ENCODE results near the gene GABRQ. TPM values are rescaled to one million over a fixed set of nuclear protein-coding genes. Genes with fewer than 3 reads are reported as not detected.
"Not testable (repeated sequence)": the region's sequence is repeated elsewhere in the genome, so short reads cannot be mapped to it uniquely, and the experiment has no call there.

GABRQ gene
- total RNA-seq, 1 experiment from 2014 or later = 3.9 TPM

- no peak overlapping the region for H2AFZ ChIP-seq (ENCODE audit: low read length)
- no peak overlapping the region for H3K56ac ChIP-seq (ENCODE audit: insufficient read length, low read depth, low read length)
- H3K23me2 ChIP-seq (ENCODE audit: insufficient read length, low read depth, low read length, poor library complexity, severe bottlenecking) = no peaks in the 10 kb centered on the region
- no peak overlapping the region for H3K27ac Mint-ChIP-seq
- no peak overlapping the region for H3K4ac ChIP-seq (ENCODE audit: low read depth, low read length)
- H4K91ac ChIP-seq (ENCODE audit: insufficient read length, low read depth, low read length) = no peak overlapping the region
- H3K4me1 ChIP-seq (ENCODE audit: insufficient read depth, low read length) = no peaks in the 10 kb centered on the region
- peaks cover 62 to 75% of the 10 kb centered on the region in 2 experiments for H3K9me3 Mint-ChIP-seq
- H3K4me1 Mint-ChIP-seq = no peaks in the 10 kb centered on the region
- no peak overlapping the region for H2BK120ac ChIP-seq (ENCODE audit: low read depth, low read length, poor library complexity, severe bottlenecking)
- no peak overlapping the region for H2BK5ac ChIP-seq (ENCODE audit: insufficient read length, low read length)
- H3K79me1 ChIP-seq (ENCODE audit: insufficient read depth, low read depth, low read length, poor library complexity, severe bottlenecking) = no peaks in the 10 kb centered on the region
- H2BK12ac ChIP-seq (ENCODE audit: insufficient read length, low read depth, low read length) = no peak overlapping the region
- H4K20me1 ChIP-seq (ENCODE audit: control insufficient read depth, insufficient read depth, insufficient read length) = no peaks in the 10 kb centered on the region
- H2BK20ac ChIP-seq (ENCODE audit: low read depth, low read length, poor library complexity, severe bottlenecking) = no peak overlapping the region
- no peak overlapping the region for H3T11ph ChIP-seq (ENCODE audit: low read length)
- no peak overlapping the region for H2AK5ac ChIP-seq (ENCODE audit: insufficient read length, low read length)
- H3K36me3 Mint-ChIP-seq (ENCODE audit: insufficient read depth in 1 of 3, low read depth in 3 of 3) = no peaks in the 10 kb centered on the region
- DNase-seq = no peak
- no peak overlapping the region for H3K27ac ChIP-seq (ENCODE audit: insufficient read length, low read depth, low read length)
- no peak overlapping the region for H3K4me2 ChIP-seq (ENCODE audit: insufficient read depth, insufficient read length, low read length)
- no peak for TF ChIP-seq CTCF (conservative IDR thresholded peaks at IDR 0.05)
- WGBS (ENCODE audit: extremely low coverage, insufficient read length, low lambda C conversion rate) = no CpG with 5 or more reads among the region's 2 CpGs
- H3K14ac ChIP-seq (ENCODE audit: insufficient read depth, low read length) = no peak overlapping the region
- no peak overlapping the region for H4K8ac ChIP-seq (replicated peaks; ENCODE audit: insufficient read length, low read depth, low read length)
- no peaks in the 10 kb centered on the region for H3K27me3 ChIP-seq (ENCODE audit: insufficient read depth, low read length)
- peaks cover 35% of the 10 kb centered on the region for H3K27me3 Mint-ChIP-seq (ENCODE audit: low read depth)
- no peak overlapping the region for H3K18ac ChIP-seq (ENCODE audit: insufficient read length, low read depth, low read length)
- no peak overlapping the region for H4K5ac ChIP-seq (ENCODE audit: insufficient read length, low read depth, low read length)
- H3K23ac ChIP-seq (ENCODE audit: insufficient read length, low read depth, low read length) = no peak overlapping the region
- no peak overlapping the region for H3K9ac ChIP-seq (ENCODE audit: extremely low read depth, insufficient read length, low read length)
- H3K79me2 ChIP-seq (ENCODE audit: insufficient read depth, low read length) = no peaks in the 10 kb centered on the region
- H3K9me3 ChIP-seq (ENCODE audit: control insufficient read depth, low read depth, low read length) = no peaks in the 10 kb centered on the region
- no peak overlapping the region for H3K4me3 Mint-ChIP-seq
- no peak overlapping the region for H2BK15ac ChIP-seq (ENCODE audit: low read depth, low read length)
Measured at GRCh38 chrX:152674135-152674534, 36.4 kb downstream of the GABRQ start.

- H3K23ac ChIP-seq (ENCODE audit: insufficient read length, low read depth, low read length); H3K4me3 Mint-ChIP-seq: not testable (repeated sequence)
Measured at GRCh38 chrX:152674652-152675051, 37.0 kb downstream of the GABRQ start.

More at GRCh38 chrX:152674652-152675051, 37.0 kb downstream of the GABRQ start:
- H3K79me1 ChIP-seq (ENCODE audit: insufficient read depth, low read depth, low read length, poor library complexity, severe bottlenecking); H3K4me1 Mint-ChIP-seq; H4K20me1 ChIP-seq (ENCODE audit: control insufficient read depth, insufficient read depth, insufficient read length); H3K56ac ChIP-seq (ENCODE audit: insufficient read length, low read depth, low read length); H3K4me1 ChIP-seq (ENCODE audit: insufficient read depth, low read length); H2BK20ac ChIP-seq (ENCODE audit: low read depth, low read length, poor library complexity, severe bottlenecking); H3K18ac ChIP-seq (ENCODE audit: insufficient read length, low read depth, low read length); H3K14ac ChIP-seq (ENCODE audit: insufficient read depth, low read length); H4K91ac ChIP-seq (ENCODE audit: insufficient read length, low read depth, low read length); H3K23me2 ChIP-seq (ENCODE audit: insufficient read length, low read depth, low read length, poor library complexity, severe bottlenecking); H3K36me3 Mint-ChIP-seq (ENCODE audit: insufficient read depth in 1 of 3, low read depth in 3 of 3); H3K4ac ChIP-seq (ENCODE audit: low read depth, low read length); H2BK15ac ChIP-seq (ENCODE audit: low read depth, low read length); H4K5ac ChIP-seq (ENCODE audit: insufficient read length, low read depth, low read length); DNase-seq; H2BK5ac ChIP-seq (ENCODE audit: insufficient read length, low read length); H2AK5ac ChIP-seq (ENCODE audit: insufficient read length, low read length); H2AFZ ChIP-seq (ENCODE audit: low read length); H3K79me2 ChIP-seq (ENCODE audit: insufficient read depth, low read length); H4K8ac ChIP-seq (replicated peaks; ENCODE audit: insufficient read length, low read depth, low read length); H2BK120ac ChIP-seq (ENCODE audit: low read depth, low read length, poor library complexity, severe bottlenecking); H3K27ac Mint-ChIP-seq; H3K9ac ChIP-seq (ENCODE audit: extremely low read depth, insufficient read length, low read length); H3T11ph ChIP-seq (ENCODE audit: low read length); H3K27me3 ChIP-seq (ENCODE audit: insufficient read depth, low read length); H2BK12ac ChIP-seq (ENCODE audit: insufficient read length, low read depth, low read length); H3K4me2 ChIP-seq (ENCODE audit: insufficient read depth, insufficient read length, low read length); H3K27ac ChIP-seq (ENCODE audit: insufficient read length, low read depth, low read length); H3K9me3 ChIP-seq (ENCODE audit: control insufficient read depth, low read depth, low read length): not testable (repeated sequence)
- WGBS (ENCODE audit: extremely low coverage, insufficient read length, low lambda C conversion rate) = no CpG with 5 or more reads among the region's 3 CpGs
- Mint-ChIP-seq H3K27me3 (ENCODE audit: low read depth) (peaks cover 33% of the 10 kb centered on the region), H3K9me3 (peaks cover 57 to 69% of the 10 kb centered on the region in 2 experiments)
